MM.1S (cell line): ENCODE measurements around the gene PUDP.

Experiments
- CTCF ChIP-seq: fragments of 300-600 bp; sonication (generic); IDR thresholded peaks from 2 replicates; pipeline ENCODE4 v1.5.1; 2016; ENCODE audit warnings: antibody characterized with exemption, low read length, mixed read lengths
- EZH2 ChIP-seq: fragments of 300-600 bp; sonication (generic); optimal IDR thresholded peaks from 2 replicates; pipeline ENCODE3; 2017; ENCODE audit warnings: low read depth, mild to moderate bottlenecking, antibody characterized with exemption, low read length, mixed read lengths

- TF ChIP-seq EZH2, result no peak
- no peak for TF ChIP-seq CTCF
These were observed 39.9 kb downstream of the PUDP start for GRCh38 chrX:7108030-7108429.
